GM13977 (cell line): ENCODE measurements around the gene PIP5K1A.

Source experiments
- DNase-seq: peaks from one replicate; pipeline ENCODE4 v3.0.0; 2012; ENCODE audit warnings: low spot score
- in situ Hi-C: fragments of 300-500 bp; cut with MboI; formaldehyde crosslinking; loops from one replicate; pipeline ENCODE4 v1.12.0; 2022; ENCODE audit warnings: low sequenced_read_pairs, low pct_unique_long_range_greater_than_20kb, mixed read lengths, inconsistent platforms; ENCODE audit not compliant: unreplicated experiment
- TF ChIP-seq, protein P1 (sequence below): IDR thresholded peaks from 2 replicates; pipeline ENCODE4 v1.5.1; 2012; ENCODE audit warnings: mild to moderate bottlenecking, control low read depth; ENCODE audit not compliant: insufficient read depth; ENCODE audit errors: extremely low read depth, missing control alignments

The PIP5K1A gene

DNA sequence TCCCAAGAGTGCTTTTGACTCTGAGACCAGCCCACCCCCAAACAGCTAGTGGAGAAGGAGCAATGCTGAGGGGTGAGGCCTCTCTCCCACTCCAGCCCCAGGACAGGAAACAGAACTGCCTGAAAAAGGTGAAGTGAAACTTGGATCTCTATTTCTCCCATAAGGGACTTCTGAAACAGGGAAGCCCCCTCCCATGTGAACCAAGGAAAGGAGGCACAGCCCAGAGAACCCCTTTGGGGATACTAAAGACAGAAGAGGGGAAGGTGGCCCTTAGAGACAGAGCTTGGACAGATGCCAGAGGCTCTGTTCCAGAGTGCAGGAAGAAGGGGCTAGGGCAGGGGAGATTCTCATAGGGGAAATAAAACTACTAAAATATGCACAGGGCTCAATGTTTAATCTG is 39.0 kb upstream of the PIP5K1A start:
- TF ChIP-seq, protein P1, sequence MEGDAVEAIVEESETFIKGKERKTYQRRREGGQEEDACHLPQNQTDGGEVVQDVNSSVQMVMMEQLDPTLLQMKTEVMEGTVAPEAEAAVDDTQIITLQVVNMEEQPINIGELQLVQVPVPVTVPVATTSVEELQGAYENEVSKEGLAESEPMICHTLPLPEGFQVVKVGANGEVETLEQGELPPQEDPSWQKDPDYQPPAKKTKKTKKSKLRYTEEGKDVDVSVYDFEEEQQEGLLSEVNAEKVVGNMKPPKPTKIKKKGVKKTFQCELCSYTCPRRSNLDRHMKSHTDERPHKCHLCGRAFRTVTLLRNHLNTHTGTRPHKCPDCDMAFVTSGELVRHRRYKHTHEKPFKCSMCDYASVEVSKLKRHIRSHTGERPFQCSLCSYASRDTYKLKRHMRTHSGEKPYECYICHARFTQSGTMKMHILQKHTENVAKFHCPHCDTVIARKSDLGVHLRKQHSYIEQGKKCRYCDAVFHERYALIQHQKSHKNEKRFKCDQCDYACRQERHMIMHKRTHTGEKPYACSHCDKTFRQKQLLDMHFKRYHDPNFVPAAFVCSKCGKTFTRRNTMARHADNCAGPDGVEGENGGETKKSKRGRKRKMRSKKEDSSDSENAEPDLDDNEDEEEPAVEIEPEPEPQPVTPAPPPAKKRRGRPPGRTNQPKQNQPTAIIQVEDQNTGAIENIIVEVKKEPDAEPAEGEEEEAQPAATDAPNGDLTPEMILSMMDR: no peak
- no peak for DNase-seq
- in situ Hi-C loops: no loop called here

- in situ Hi-C loops: no loop called here
- TF ChIP-seq, protein P1: no peak
- DNase-seq: no peak
These were observed 33.5 kb upstream of the PIP5K1A start for GRCh38 chr1:151164732-151165280.

DNA sequence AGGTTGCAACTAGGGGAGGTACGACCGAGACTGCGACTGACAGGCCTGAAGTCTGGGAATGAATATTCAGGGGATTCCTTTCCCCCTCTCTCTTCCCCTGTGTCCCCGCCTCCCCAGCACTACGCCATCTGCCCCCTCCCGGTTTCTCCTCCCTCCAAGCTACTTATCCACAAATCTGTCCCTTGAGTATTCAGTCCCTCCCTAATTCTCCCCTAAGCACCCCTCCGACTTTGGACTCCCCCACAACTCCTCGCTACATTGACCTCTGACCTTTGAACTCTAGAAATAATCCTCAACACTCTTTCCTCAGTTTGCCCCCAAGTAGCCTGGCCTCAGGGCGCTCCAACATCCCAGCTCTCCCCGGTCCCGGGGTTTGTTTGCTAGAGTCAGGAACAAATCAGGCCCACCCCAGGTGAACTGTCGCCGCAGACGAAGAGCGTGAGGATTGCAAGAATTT is 33.0 kb upstream of the PIP5K1A start:
- DNase-seq: no peak
- TF ChIP-seq, protein P1: no peak
- in situ Hi-C loops: no loop called here

GRCh38 chr1:151165738-151166504 is 32.4 kb upstream of the PIP5K1A start, which contains the start of the genes LYSMD1 and SCNM1:
LYSMD1 (minus strand) TSS chr1:151165902; CDS start chr1:151165258, 644 bp downstream.
SCNM1 (plus strand) TSS chr1:151166144; CDS start chr1:151166153, 9 bp downstream.
- peak; percentile 92 for DNase-seq
- TF ChIP-seq, protein P1: no peak
- in situ Hi-C loops: no loop called here

- in situ Hi-C loops: no loop called here
These were observed 31.8 kb upstream of the PIP5K1A start for GRCh38 chr1:151166505-151166956.

DNA sequence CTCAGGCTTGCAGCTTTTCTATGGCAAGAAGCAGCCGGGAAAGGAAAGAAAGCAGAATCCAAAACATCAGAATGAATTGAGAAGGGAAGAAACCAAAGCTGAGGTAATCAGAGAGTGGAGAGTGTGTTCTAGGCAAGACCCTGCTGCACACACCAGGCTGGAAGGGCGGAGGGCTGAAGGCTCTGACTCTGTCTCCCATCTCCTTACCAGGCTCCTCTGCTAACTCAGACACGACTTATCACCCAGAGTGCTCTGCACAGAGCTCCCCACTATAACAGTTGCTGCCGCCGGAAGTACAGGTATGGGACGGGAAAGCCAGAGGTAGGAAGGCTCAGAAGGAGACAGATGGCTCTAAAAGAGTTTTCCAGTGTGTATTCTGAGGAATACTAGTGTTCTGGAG is 31.2 kb upstream of the PIP5K1A start:
- in situ Hi-C loops: no loop called here
- no peak for DNase-seq
- TF ChIP-seq, protein P1: no peak

More at GRCh38 chr1:151166505-151166956, 31.8 kb upstream of the PIP5K1A start:
- TF ChIP-seq, protein P1: no peak
- DNase-seq: no peak
